Effector memory CD8-positive, alpha-beta T cell (primary cell): ENCODE measurements around the gene GBP3.
"Not testable (repeated sequence)": the region's sequence is repeated elsewhere in the genome, so short reads cannot be mapped to it uniquely, and the experiment has no call there.

ENCODE experiments used
- ATAC-seq: fragments of 150-1000 bp; cut with Tn5 transposase; replicated peaks from 2 replicates; pipeline ENCODE4 v1.10.0; 2021; ENCODE audit warnings: mild to moderate bottlenecking, moderate library complexity
- DNase-seq, 3 experiments: peaks; one replicate each; pipeline ENCODE4 v3.0.0; 2021
- H3K27ac Mint-ChIP-seq, 2 donors: one replicate each; pipeline ENCODE4 v1.8.0; 2022; ENCODE audit warnings: mild to moderate bottlenecking in 2 of 2, mixed read lengths in 2 of 2, moderate library complexity in 2 of 2
- H3K27me3 Mint-ChIP-seq, 2 donors: one replicate each; pipeline ENCODE4 v1.8.0; 2022; ENCODE audit warnings: mixed read lengths in 2 of 2
- H3K36me3 Mint-ChIP-seq: one replicate; pipeline ENCODE4 v1.8.0; 2022; ENCODE audit warnings: mild to moderate bottlenecking, moderate library complexity, mixed read lengths; ENCODE audit not compliant: insufficient read depth
- H3K4me1 Mint-ChIP-seq, 2 donors: one replicate each; pipeline ENCODE4 v1.8.0; 2022; ENCODE audit warnings: low read depth in 2 of 2, mixed read lengths in 2 of 2
- H3K4me3 Mint-ChIP-seq, 2 donors: one replicate each; pipeline ENCODE4 v1.8.0; 2022; ENCODE audit warnings: mild to moderate bottlenecking in 2 of 2, mixed read lengths in 2 of 2, moderate library complexity in 2 of 2
- H3K9me3 Mint-ChIP-seq, 2 donors: one replicate each; pipeline ENCODE4 v1.8.0; 2022; ENCODE audit warnings: mixed read lengths in 2 of 2

GBP3 gene

GRCh38 chr1:88982055-88982454 is 40.6 kb downstream of the GBP3 start:
- Mint-ChIP-seq H3K9me3 (no peaks in the 10 kb centered on the region), H3K27me3 (no peaks in the 10 kb centered on the region), H3K27ac (no peak overlapping the region), H3K4me3 (no peak overlapping the region), H3K36me3 (peaks cover 28% of the 10 kb centered on the region), H3K4me1 (peaks cover 20 to 51% of the 10 kb centered on the region in 2 donors)
- DNase-seq (no peak), ATAC-seq (no peak)

GRCh38 chr1:88981506-88981905 is 41.2 kb downstream of the GBP3 start:
- Mint-ChIP-seq H3K27ac (peak overlapping the region in 1 of 2 donors; percentile 11), H3K36me3 (peaks cover 28% of the 10 kb centered on the region), H3K4me1 (peaks cover 20 to 51% of the 10 kb centered on the region in 2 donors)
- H3K4me3 Mint-ChIP-seq, H3K9me3 Mint-ChIP-seq, H3K27me3 Mint-ChIP-seq, ATAC-seq, DNase-seq: not testable (repeated sequence)

GRCh38 chr1:88980870-88981269 is 41.8 kb downstream of the GBP3 start:
- Mint-ChIP-seq H3K27me3 (no peaks in the 10 kb centered on the region), H3K27ac (peak overlapping the region in 1 of 2 donors; percentile 11), H3K36me3 (peaks cover 26% of the 10 kb centered on the region), H3K4me1 (peaks cover 20 to 51% of the 10 kb centered on the region in 2 donors), H3K9me3 (no peaks in the 10 kb centered on the region), H3K4me3 (no peak overlapping the region)
- DNase-seq (no peak), ATAC-seq (no peak)

GRCh38 chr1:88979749-88980116 is 42.9 kb downstream of the GBP3 start:
- Mint-ChIP-seq H3K4me3 (no peak overlapping the region), H3K27ac (peak overlapping the region in 1 of 2 donors; percentile 75), H3K27me3 (no peaks in the 10 kb centered on the region), H3K9me3 (no peaks in the 10 kb centered on the region), H3K4me1 (peaks cover 18 to 46% of the 10 kb centered on the region in 2 donors), H3K36me3 (peaks cover 25% of the 10 kb centered on the region)
- no peak for ATAC-seq
- no peak for DNase-seq

GRCh38 chr1:88979054-88979748 is 43.5 kb downstream of the GBP3 start:
- ATAC-seq (no peak), DNase-seq (no peak)
- Mint-ChIP-seq H3K9me3 (no peaks in the 10 kb centered on the region), H3K4me3 (no peak overlapping the region), H3K36me3 (peaks cover 25% of the 10 kb centered on the region), H3K27me3 (no peaks in the 10 kb centered on the region), H3K27ac (peak overlapping the region in 1 of 2 donors; percentile 75), H3K4me1 (peaks cover 16 to 42% of the 10 kb centered on the region in 2 donors)

GRCh38 chr1:88976235-88976634 is 46.4 kb downstream of the GBP3 start:
- H3K9me3 Mint-ChIP-seq = no peaks in the 10 kb centered on the region
- peaks cover 14 to 34% of the 10 kb centered on the region in 2 donors for H3K4me1 Mint-ChIP-seq
- ATAC-seq (no peak), DNase-seq (no peak)
- H3K36me3 Mint-ChIP-seq = peaks cover 12% of the 10 kb centered on the region
- H3K27ac Mint-ChIP-seq = no peak overlapping the region
- no peaks in the 10 kb centered on the region for H3K27me3 Mint-ChIP-seq
- no peak overlapping the region for H3K4me3 Mint-ChIP-seq

GRCh38 chr1:88974616-88975172 is 48.0 kb downstream of the GBP3 start:
- peaks cover 13 to 31% of the 10 kb centered on the region in 2 donors for H3K4me1 Mint-ChIP-seq
- not testable (repeated sequence) for H3K9me3 Mint-ChIP-seq, DNase-seq, H3K27ac Mint-ChIP-seq, H3K4me3 Mint-ChIP-seq, ATAC-seq, H3K27me3 Mint-ChIP-seq
- H3K36me3 Mint-ChIP-seq = peaks cover 12% of the 10 kb centered on the region

- Mint-ChIP-seq H3K4me1 (peaks cover 12 to 20% of the 10 kb centered on the region in 2 donors), H3K36me3 (peaks cover 15% of the 10 kb centered on the region), H3K27me3 (no peaks in the 10 kb centered on the region), H3K27ac (no peak overlapping the region), H3K9me3 (no peaks in the 10 kb centered on the region), H3K4me3 (no peak overlapping the region)
- DNase-seq = peak in 1 of 3 experiments; percentile 16
- peak; percentile 36 for ATAC-seq
These were observed 49.0 kb downstream of the GBP3 start for GRCh38 chr1:88973520-88974137.

- Mint-ChIP-seq H3K9me3 (no peaks in the 10 kb centered on the region), H3K27me3 (no peaks in the 10 kb centered on the region), H3K36me3 (peaks cover 46% of the 10 kb centered on the region), H3K4me3 (no peak overlapping the region), H3K27ac (peak overlapping the region; percentile 5 to 9), H3K4me1 (peaks cover 0 to 3% of the 10 kb centered on the region in 2 donors)
- ATAC-seq (no peak), DNase-seq (no peak)
These were observed 60.9 kb downstream of the GBP3 start for GRCh38 chr1:88961647-88962275.

- Mint-ChIP-seq H3K4me1 (peaks cover 0 to 3% of the 10 kb centered on the region in 2 donors), H3K27ac (peak overlapping the region; percentile 5 to 9), H3K9me3 (no peaks in the 10 kb centered on the region), H3K4me3 (no peak overlapping the region), H3K36me3 (peaks cover 40% of the 10 kb centered on the region), H3K27me3 (no peaks in the 10 kb centered on the region)
- ATAC-seq (no peak), DNase-seq (no peak)
These were observed 61.6 kb downstream of the GBP3 start for GRCh38 chr1:88961081-88961480.
